Mononuclear cell (primary cell): ENCODE data around the gene ZNF117. TPM values are rescaled to one million over a fixed set of nuclear protein-coding genes. Genes with fewer than 3 reads are reported as not detected.
"Not testable (repeated sequence)": the region's sequence is repeated elsewhere in the genome, so short reads cannot be mapped to it uniquely, and the experiment has no call there.

Source experiments
- H3K27me3 ChIP-seq: 2 replicates; pipeline ENCODE4 v1.6.0; 2011; ENCODE audit warnings: low read length, control low read depth; ENCODE audit not compliant: insufficient read depth
- H3K4me1 ChIP-seq: 2 replicates; pipeline ENCODE4 v1.5.1; 2011; ENCODE audit warnings: mild to moderate bottlenecking, low read length, control low read depth; ENCODE audit not compliant: insufficient read depth
- H3K4me3 ChIP-seq: 2 replicates; pipeline ENCODE4 v1.5.1; 2011; ENCODE audit warnings: mild to moderate bottlenecking, low read length, moderate library complexity
- H3K9me3 ChIP-seq: 2 replicates; pipeline ENCODE4 v1.5.1; 2011; ENCODE audit warnings: low read depth, mild to moderate bottlenecking, control low read depth, low read length
- total RNA-seq: library from RNA; depleted of rRNA; stranded (reverse); fragments of >200 nt; gene quantifications from one replicate; pipeline ENCODE4 v1.2.3, GENCODE V29; 2012

ZNF117 gene
- total RNA-seq, 1 donor: 3.8 TPM

GRCh38 chr7:64950673-64951072, 40.2 kb downstream of the ZNF117 start:
- H3K4me3 ChIP-seq, H3K9me3 ChIP-seq, H3K4me1 ChIP-seq: not testable (repeated sequence)
- peaks cover 28% of the 10 kb centered on the region for H3K27me3 ChIP-seq

- H3K27me3 ChIP-seq: peaks cover 28% of the 10 kb centered on the region
- H3K4me1 ChIP-seq, H3K4me3 ChIP-seq, H3K9me3 ChIP-seq: not testable (repeated sequence)
These were observed 42.1 kb downstream of the ZNF117 start for GRCh38 chr7:64948774-64949173.

- Histone ChIP-seq H3K27me3 (peaks cover 28% of the 10 kb centered on the region), H3K4me3 (no peak overlapping the region), H3K4me1 (peaks cover 8% of the 10 kb centered on the region), H3K9me3 (no peaks in the 10 kb centered on the region)
These were observed 43.4 kb downstream of the ZNF117 start for GRCh38 chr7:64947252-64948000.

- H3K4me1 ChIP-seq: peaks cover 8% of the 10 kb centered on the region
- no peak overlapping the region for H3K4me3 ChIP-seq
- H3K27me3 ChIP-seq: peaks cover 28% of the 10 kb centered on the region
- no peaks in the 10 kb centered on the region for H3K9me3 ChIP-seq
These were observed 44.1 kb downstream of the ZNF117 start for GRCh38 chr7:64946772-64947171.

- peaks cover 28% of the 10 kb centered on the region for H3K27me3 ChIP-seq
- no peak overlapping the region for H3K4me3 ChIP-seq
- peaks cover 8% of the 10 kb centered on the region for H3K4me1 ChIP-seq
- no peaks in the 10 kb centered on the region for H3K9me3 ChIP-seq
These were observed 45.2 kb downstream of the ZNF117 start for GRCh38 chr7:64945503-64946175.

GRCh38 chr7:64944667-64945502, 46.0 kb downstream of the ZNF117 start:
- peaks cover 28% of the 10 kb centered on the region for H3K27me3 ChIP-seq
- not testable (repeated sequence) for H3K9me3 ChIP-seq, H3K4me1 ChIP-seq, H3K4me3 ChIP-seq

GRCh38 chr7:64940021-64940420, 50.8 kb downstream of the ZNF117 start:
- peaks cover 10% of the 10 kb centered on the region for H3K9me3 ChIP-seq
- not testable (repeated sequence) for H3K4me1 ChIP-seq, H3K4me3 ChIP-seq, H3K27me3 ChIP-seq

- Histone ChIP-seq H3K9me3 (peaks cover 25% of the 10 kb centered on the region), H3K4me3 (no peak overlapping the region), H3K27me3 (no peaks in the 10 kb centered on the region), H3K4me1 (no peaks in the 10 kb centered on the region)
These were observed 52.3 kb downstream of the ZNF117 start for GRCh38 chr7:64938540-64938939.

- Histone ChIP-seq H3K4me3 (no peak overlapping the region), H3K4me1 (no peaks in the 10 kb centered on the region), H3K27me3 (no peaks in the 10 kb centered on the region), H3K9me3 (peaks cover 52% of the 10 kb centered on the region)
These were observed 56.4 kb downstream of the ZNF117 start for GRCh38 chr7:64934478-64934877.

- peaks cover 66% of the 10 kb centered on the region for H3K9me3 ChIP-seq
- not testable (repeated sequence) for H3K27me3 ChIP-seq, H3K4me3 ChIP-seq, H3K4me1 ChIP-seq
These were observed 62.3 kb downstream of the ZNF117 start for GRCh38 chr7:64928252-64929187.

Other genes starting within 250 kb of the ZNF117 start
- gene ZNF138, start 196.6 kb downstream of the ZNF117 start, total RNA-seq: 9.3 TPM
- 16.2 TPM for gene ZNF273, start 87.8 kb downstream of the ZNF117 start, total RNA-seq
- gene ERV3-1, start 15.7 kb upstream of the ZNF117 start, total RNA-seq: 16.0 TPM